ENCODE measurements around the gene RBM12. TPM values are rescaled to one million over a fixed set of nuclear protein-coding genes. Genes with fewer than 3 reads are reported as not detected.

The RBM12 gene
- total RNA-seq, 1 donor from 2014 or later = 147 TPM

DNA sequence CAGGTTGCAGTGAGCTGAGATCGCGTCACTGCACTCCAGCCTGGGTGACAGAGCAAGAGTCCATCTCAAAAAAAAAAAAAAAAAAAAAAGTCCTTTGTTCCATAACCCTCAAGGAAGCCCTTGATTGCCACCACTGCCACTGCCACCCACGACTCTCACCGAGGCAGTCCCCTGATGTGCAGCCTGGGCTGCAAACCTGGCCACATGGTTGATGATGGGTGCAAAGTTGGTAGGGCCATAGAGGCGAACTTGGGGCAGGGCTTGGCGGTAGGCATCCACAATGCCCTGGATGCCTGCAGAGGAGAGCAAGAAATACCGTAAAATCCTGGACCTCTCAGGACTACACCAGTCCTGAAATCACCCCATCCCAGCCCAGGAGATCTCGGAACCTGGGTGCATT is 37.6 kb downstream of the RBM12 start:
- TF ChIP-seq, protein P1, sequence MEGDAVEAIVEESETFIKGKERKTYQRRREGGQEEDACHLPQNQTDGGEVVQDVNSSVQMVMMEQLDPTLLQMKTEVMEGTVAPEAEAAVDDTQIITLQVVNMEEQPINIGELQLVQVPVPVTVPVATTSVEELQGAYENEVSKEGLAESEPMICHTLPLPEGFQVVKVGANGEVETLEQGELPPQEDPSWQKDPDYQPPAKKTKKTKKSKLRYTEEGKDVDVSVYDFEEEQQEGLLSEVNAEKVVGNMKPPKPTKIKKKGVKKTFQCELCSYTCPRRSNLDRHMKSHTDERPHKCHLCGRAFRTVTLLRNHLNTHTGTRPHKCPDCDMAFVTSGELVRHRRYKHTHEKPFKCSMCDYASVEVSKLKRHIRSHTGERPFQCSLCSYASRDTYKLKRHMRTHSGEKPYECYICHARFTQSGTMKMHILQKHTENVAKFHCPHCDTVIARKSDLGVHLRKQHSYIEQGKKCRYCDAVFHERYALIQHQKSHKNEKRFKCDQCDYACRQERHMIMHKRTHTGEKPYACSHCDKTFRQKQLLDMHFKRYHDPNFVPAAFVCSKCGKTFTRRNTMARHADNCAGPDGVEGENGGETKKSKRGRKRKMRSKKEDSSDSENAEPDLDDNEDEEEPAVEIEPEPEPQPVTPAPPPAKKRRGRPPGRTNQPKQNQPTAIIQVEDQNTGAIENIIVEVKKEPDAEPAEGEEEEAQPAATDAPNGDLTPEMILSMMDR (IDR thresholded peaks at IDR 0.05; ENCODE audit: partially characterized antibody, unreplicated experiment) = no peak
- no peaks in the 10 kb centered on the region for H3K27me3 Mint-ChIP-seq (ENCODE audit: unreplicated experiment)
- H3K4me3 Mint-ChIP-seq (ENCODE audit: unreplicated experiment) = no peak overlapping the region
- H3K27ac Mint-ChIP-seq (ENCODE audit: unreplicated experiment) = no peak overlapping the region
- H3K4me1 Mint-ChIP-seq (ENCODE audit: low read depth, unreplicated experiment) = no peaks in the 10 kb centered on the region
- peaks cover 4% of the 10 kb centered on the region for H3K36me3 Mint-ChIP-seq (ENCODE audit: unreplicated experiment)
- H3K9me3 Mint-ChIP-seq (ENCODE audit: unreplicated experiment) = no peaks in the 10 kb centered on the region
- no peak for DNase-seq

DNA sequence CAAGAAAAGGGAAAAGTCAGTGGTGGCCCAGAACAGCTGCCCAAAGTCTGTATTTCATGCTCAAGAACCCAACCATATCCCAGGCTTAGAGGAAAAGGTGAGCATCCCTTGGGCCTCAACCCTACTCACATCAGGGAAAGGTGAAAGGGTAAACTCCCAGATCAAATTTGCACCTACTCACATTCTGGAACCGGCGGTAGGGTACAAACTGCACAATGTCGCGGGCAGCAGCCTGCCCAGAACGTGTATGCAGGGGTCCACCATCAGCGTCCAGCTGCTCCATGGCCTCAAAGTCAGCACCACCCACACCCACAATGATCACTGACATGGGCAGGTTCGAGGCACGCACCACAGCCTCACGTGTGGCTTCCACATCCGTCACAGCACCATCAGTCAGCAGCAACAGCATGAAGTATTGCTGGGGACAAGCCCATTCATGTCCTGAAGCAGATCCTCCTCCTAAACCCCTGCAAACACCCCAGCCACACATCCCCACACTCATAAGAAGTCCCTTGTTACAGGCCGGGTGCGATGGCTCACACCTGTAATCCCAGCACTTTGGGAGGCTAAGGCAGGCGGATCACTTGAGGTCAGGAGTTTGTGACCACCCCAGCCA is 38.2 kb downstream of the RBM12 start:
- DNase-seq = no peak
- Mint-ChIP-seq H3K27me3 (ENCODE audit: unreplicated experiment) (peaks cover 1% of the 10 kb centered on the region), H3K4me3 (ENCODE audit: unreplicated experiment) (no peak overlapping the region), H3K4me1 (ENCODE audit: low read depth, unreplicated experiment) (no peaks in the 10 kb centered on the region), H3K36me3 (ENCODE audit: unreplicated experiment) (peaks cover 4% of the 10 kb centered on the region), H3K27ac (ENCODE audit: unreplicated experiment) (no peak overlapping the region), H3K9me3 (ENCODE audit: unreplicated experiment) (no peaks in the 10 kb centered on the region)
- TF ChIP-seq, protein P1 (IDR thresholded peaks at IDR 0.05; ENCODE audit: partially characterized antibody, unreplicated experiment) = no peak

DNA sequence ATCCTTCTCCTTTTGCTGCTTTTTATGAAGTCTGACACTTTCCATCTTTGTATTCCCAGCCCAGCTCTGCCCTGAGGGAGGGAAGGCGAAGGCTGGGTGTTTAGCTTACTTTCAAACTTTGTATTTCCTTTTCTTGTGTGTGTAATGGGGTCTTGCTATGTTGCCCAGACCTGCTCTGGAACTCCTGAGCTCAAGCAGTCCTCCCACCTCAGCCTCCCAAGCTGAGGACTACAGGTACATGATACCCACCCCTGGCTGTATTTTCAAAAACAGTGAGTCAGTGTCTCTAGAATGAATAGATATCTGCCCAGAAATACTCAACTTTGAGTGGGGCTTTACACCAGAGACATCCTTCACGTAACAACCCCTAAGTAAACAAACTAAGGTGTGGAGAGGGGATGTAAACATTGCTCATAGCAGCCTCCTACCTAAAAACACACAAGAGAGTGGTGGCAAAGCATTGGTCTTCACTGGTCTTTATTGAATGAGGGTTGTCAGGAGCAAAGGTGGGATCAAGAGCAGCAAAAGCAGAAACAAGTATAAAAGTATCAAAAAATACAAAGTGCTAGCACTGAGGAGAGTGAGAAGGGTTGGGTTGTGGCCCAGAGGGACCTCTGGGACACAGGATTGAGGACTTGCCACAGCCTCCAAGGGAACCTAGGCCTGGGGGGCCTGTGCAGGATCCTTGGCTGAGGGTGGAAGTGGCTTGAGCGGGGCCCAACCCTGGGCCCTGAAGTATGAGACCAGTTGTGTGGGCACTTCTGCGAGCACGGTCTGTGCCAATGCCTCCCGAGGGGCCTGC is 38.9 kb downstream of the RBM12 start:
- peaks cover 1% of the 10 kb centered on the region for H3K27me3 Mint-ChIP-seq (ENCODE audit: unreplicated experiment)
- no peak overlapping the region for H3K4me3 Mint-ChIP-seq (ENCODE audit: unreplicated experiment)
- no peaks in the 10 kb centered on the region for H3K9me3 Mint-ChIP-seq (ENCODE audit: unreplicated experiment)
- peaks cover 4% of the 10 kb centered on the region for H3K36me3 Mint-ChIP-seq (ENCODE audit: unreplicated experiment)
- H3K27ac Mint-ChIP-seq (ENCODE audit: unreplicated experiment) = no peak overlapping the region
- TF ChIP-seq, protein P1 (IDR thresholded peaks at IDR 0.05; ENCODE audit: partially characterized antibody, unreplicated experiment) = no peak
- H3K4me1 Mint-ChIP-seq (ENCODE audit: low read depth, unreplicated experiment) = no peaks in the 10 kb centered on the region
- DNase-seq = no peak

DNA sequence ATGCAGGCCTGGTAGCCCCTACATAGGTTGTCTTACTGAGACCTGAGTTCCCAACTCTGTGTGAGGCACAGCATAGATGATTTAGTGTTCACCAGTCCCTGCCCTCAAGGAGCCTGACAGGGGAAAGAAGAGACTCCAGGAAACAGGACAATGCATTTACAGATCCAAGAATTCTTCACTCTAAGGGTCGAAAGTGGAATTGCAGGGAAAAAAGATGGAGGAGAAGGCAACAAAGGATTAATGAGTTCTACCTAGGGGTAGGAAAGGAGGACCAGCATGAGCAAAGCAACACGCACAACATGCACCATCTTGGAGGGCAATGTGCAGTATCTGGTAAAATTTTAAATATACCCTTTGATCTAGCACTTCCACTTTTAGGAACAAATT is 43.1 kb downstream of the RBM12 start:
- Mint-ChIP-seq H3K4me1 (ENCODE audit: low read depth, unreplicated experiment) (peaks cover 7% of the 10 kb centered on the region), H3K9me3 (ENCODE audit: unreplicated experiment) (peaks cover 8% of the 10 kb centered on the region), H3K27ac (ENCODE audit: unreplicated experiment) (no peak overlapping the region), H3K36me3 (ENCODE audit: unreplicated experiment) (no peaks in the 10 kb centered on the region), H3K27me3 (ENCODE audit: unreplicated experiment) (peaks cover 7% of the 10 kb centered on the region), H3K4me3 (ENCODE audit: unreplicated experiment) (no peak overlapping the region)
- TF ChIP-seq, protein P1 (IDR thresholded peaks at IDR 0.05; ENCODE audit: partially characterized antibody, unreplicated experiment) = peak; percentile 22
- no peak for DNase-seq

All from glutamatergic neuron (in vitro differentiated cells).